ENCODE data around the gene ROR1.

The ROR1 gene

GRCh38 chr1:63943393-63943792, 169.6 kb downstream of the ROR1 start:
- no peak for TF ChIP-seq FOXP2 (optimal IDR thresholded peaks at IDR 0.05; ENCODE audit: borderline replicate concordance, extremely low read depth, extremely low read length, insufficient read depth)
- no peak for TF ChIP-seq SIN3A (IDR thresholded peaks at IDR 0.05; ENCODE audit: borderline replicate concordance, insufficient read depth, low read length)
- no peak for TF ChIP-seq TAF1 (IDR thresholded peaks at IDR 0.05; ENCODE audit: borderline replicate concordance, insufficient read depth, low read length)
- TF ChIP-seq REST (IDR thresholded peaks at IDR 0.05; ENCODE audit: insufficient read depth in 1 of 2, low read depth in 2 of 2, low read length in 2 of 2), result no peak
- no peak for TF ChIP-seq POLR2AphosphoS5 (IDR thresholded peaks at IDR 0.05; ENCODE audit: low read depth, low read length)

GRCh38 chr1:63945943-63946342, 172.1 kb downstream of the ROR1 start:
- TF ChIP-seq TAF1 (IDR thresholded peaks at IDR 0.05; ENCODE audit: borderline replicate concordance, insufficient read depth, low read length) (no peak), POLR2AphosphoS5 (IDR thresholded peaks at IDR 0.05; ENCODE audit: low read depth, low read length) (no peak), SIN3A (IDR thresholded peaks at IDR 0.05; ENCODE audit: borderline replicate concordance, insufficient read depth, low read length) (no peak), REST (IDR thresholded peaks at IDR 0.05; ENCODE audit: insufficient read depth in 1 of 2, low read depth in 2 of 2, low read length in 2 of 2) (no peak), FOXP2 (optimal IDR thresholded peaks at IDR 0.05; ENCODE audit: borderline replicate concordance, extremely low read depth, extremely low read length, insufficient read depth) (no peak)

GRCh38 chr1:63946866-63947491, 173.2 kb downstream of the ROR1 start:
- TF ChIP-seq SIN3A (IDR thresholded peaks at IDR 0.05; ENCODE audit: borderline replicate concordance, insufficient read depth, low read length) (no peak), POLR2AphosphoS5 (IDR thresholded peaks at IDR 0.05; ENCODE audit: low read depth, low read length) (no peak), FOXP2 (optimal IDR thresholded peaks at IDR 0.05; ENCODE audit: borderline replicate concordance, extremely low read depth, extremely low read length, insufficient read depth) (no peak), TAF1 (IDR thresholded peaks at IDR 0.05; ENCODE audit: borderline replicate concordance, insufficient read depth, low read length) (no peak), REST (IDR thresholded peaks at IDR 0.05; ENCODE audit: insufficient read depth in 1 of 2, low read depth in 2 of 2, low read length in 2 of 2) (no peak)

GRCh38 chr1:63947904-63948303, 174.1 kb downstream of the ROR1 start:
- no peak for TF ChIP-seq SIN3A (IDR thresholded peaks at IDR 0.05; ENCODE audit: borderline replicate concordance, insufficient read depth, low read length)
- no peak for TF ChIP-seq FOXP2 (optimal IDR thresholded peaks at IDR 0.05; ENCODE audit: borderline replicate concordance, extremely low read depth, extremely low read length, insufficient read depth)
- no peak for TF ChIP-seq TAF1 (IDR thresholded peaks at IDR 0.05; ENCODE audit: borderline replicate concordance, insufficient read depth, low read length)
- no peak for TF ChIP-seq REST (IDR thresholded peaks at IDR 0.05; ENCODE audit: insufficient read depth in 1 of 2, low read depth in 2 of 2, low read length in 2 of 2)
- TF ChIP-seq POLR2AphosphoS5 (IDR thresholded peaks at IDR 0.05; ENCODE audit: low read depth, low read length), result no peak
